K562 (cell line): ENCODE data around the gene OR8B8. TPM values are rescaled to one million over a fixed set of nuclear protein-coding genes. Genes with fewer than 3 reads are reported as not detected.

Experiments
- ARID1B ChIP-seq: fragments of 450-650 bp; IDR thresholded peaks from 2 replicates; pipeline ENCODE4 v1.6.1; 2016; ENCODE audit warnings: antibody characterized with exemption, mild to moderate bottlenecking, inconsistent platforms
- ASH1L ChIP-seq: fragments of 450-650 bp; IDR thresholded peaks from 2 replicates; pipeline ENCODE4 v1.6.1; 2018; ENCODE audit warnings: borderline replicate concordance, mild to moderate bottlenecking, low read depth; ENCODE audit not compliant: partially characterized antibody
- BACH1 ChIP-seq: fragments of 200-800 bp; sonication (Bioruptor generic); IDR thresholded peaks from 2 replicates; pipeline ENCODE4 v1.6.1; 2016; ENCODE audit warnings: missing genetic modification characterization, missing compliant biosample characterization
- CREM ChIP-seq: IDR thresholded peaks from 2 replicates; pipeline ENCODE4 v1.6.1; 2014; ENCODE audit warnings: antibody characterized with exemption, low read depth
- CTBP1 ChIP-seq: fragments of 450-650 bp; IDR thresholded peaks from 2 replicates; pipeline ENCODE4 v1.6.1; 2016; ENCODE audit warnings: borderline replicate concordance
- EHMT2 ChIP-seq: fragments of 450-650 bp; IDR thresholded peaks from 2 replicates; pipeline ENCODE4 v1.6.1; 2018; ENCODE audit warnings: antibody characterized with exemption
- MTA1 ChIP-seq: fragments of 450-650 bp; IDR thresholded peaks from 2 replicates; pipeline ENCODE4 v1.6.1; 2017; ENCODE audit warnings: borderline replicate concordance
- NFE2 ChIP-seq: IDR thresholded peaks from 2 replicates; pipeline ENCODE4 v1.6.1; 2014; ENCODE audit warnings: antibody characterized with exemption, low read depth
- NFE2L1 ChIP-seq: fragments of 450-650 bp; IDR thresholded peaks from 2 replicates; pipeline ENCODE4 v1.6.1; 2016; ENCODE audit warnings: missing genetic modification characterization, low read depth, mild to moderate bottlenecking, missing compliant biosample characterization, moderate library complexity, borderline replicate concordance
- NRF1 ChIP-seq, 2 experiments: fragments of 450-650 bp; IDR thresholded peaks in 1 of 2; conservative IDR thresholded peaks in 1 of 2; 2 replicates each; pipeline ENCODE4 v1.6.1; 2014; ENCODE audit warnings: mild to moderate bottlenecking in 2 of 2
- POLR2AphosphoS2 ChIP-seq: IDR thresholded peaks from 2 replicates; pipeline ENCODE4 v1.6.1; 2012; ENCODE audit warnings: low read length, improper control_type of control experiment
- SIN3A ChIP-seq, 2 experiments: fragments of 150-350 bp in 1 of 2; IDR thresholded peaks; 2 replicates each; pipeline ENCODE4 v1.6.1; 2011 to 2016; ENCODE audit warnings: borderline replicate concordance in 2 of 2, low read depth in 2 of 2, low read length in 2 of 2, mild to moderate bottlenecking in 2 of 2, moderate library complexity in 2 of 2; ENCODE audit not compliant: control insufficient read depth in 1 of 2
- SOX6 ChIP-seq: fragments of 450-650 bp; IDR thresholded peaks from 2 replicates; pipeline ENCODE4 v1.6.1; 2014; ENCODE audit warnings: mild to moderate bottlenecking
- TRIM28 ChIP-seq: fragments of 450-650 bp; IDR thresholded peaks from 2 replicates; pipeline ENCODE4 v1.6.1; 2017
- ZNF395 ChIP-seq: fragments of 200-800 bp; sonication (Bioruptor generic); IDR thresholded peaks from 2 replicates; pipeline ENCODE4 v1.6.1; 2017; ENCODE audit warnings: missing genetic modification characterization, missing compliant biosample characterization
- polyA plus RNA-seq, 8 experiments: library from polyadenylated mRNA; depleted of rRNA in 4 of 8; stranded (reverse) in 5 of 8; unstranded in 3 of 8; fragments of >200 nt; fragmentation: Nextera tagmentation in 2 of 8; fragmentation: Illumina TruSeq in 1 of 8; extraction: Ambion mirVana in 2 of 8; extraction: Trizol in 1 of 8; gene quantifications; 2 replicates each; pipeline versions ENCODE4 v1.2.1 to v1.2.3, GENCODE V29; 2011 to 2014; ENCODE audit warnings: inconsistent platforms in 1 of 8, missing spikeins in 1 of 8
- total RNA-seq, 7 experiments: library from RNA; depleted of rRNA in 6 of 7; stranded (reverse); fragments of >200 nt in 6 of 7; fragmentation: Illumina TruSeq in 2 of 7; extraction: Trizol in 2 of 7; gene quantifications; 2 replicates each; pipeline versions ENCODE4 v1.2.1 to v1.2.3, GENCODE V29; 2011 to 2021; ENCODE audit warnings: low replicate concordance in 1 of 7

OR8B8 gene
- total and polyA plus RNA-seq, 9 of the 15 experiments (the other 6 are each of a cell fraction or from before 2014, with no cell fraction given): 0.18 TPM; not detected in 8

- TF ChIP-seq BACH1 (peak; percentile 84), NFE2L1 (peak; percentile 77), ARID1B (peak; percentile 44; the same call in 1 of the 2 replicates), CTBP1 (peak; percentile 74; the same call in 1 of the 2 replicates), MTA1 (no peak), NRF1 (conservative IDR thresholded peaks at IDR 0.05 in 1 of 2, IDR thresholded peaks at IDR 0.05 in 1 of 2) (peak in 1 of 2 experiments; percentile 22; a peak in 1 of 4 replicates), CREM (0 out of 2 replicates have a peak, but pooled peaks have one; percentile 19), TRIM28 (peak; percentile 40; the same call in 1 of the 2 replicates), EHMT2 (0 out of 2 replicates have a peak, but pooled peaks have one; percentile 19), POLR2AphosphoS2 (no peak), NFE2 (peak; percentile 93), SIN3A (IDR thresholded peaks at IDR 0.05; ENCODE audit: borderline replicate concordance in 2 of 2, control insufficient read depth in 1 of 2, low read depth in 2 of 2, low read length in 2 of 2) (no peak), ASH1L (no peak), ZNF395 (no peak), SOX6 (peak; percentile 92)
Observed at GRCh38 chr11:124440608-124441007, 4.9 kb downstream of the OR8B8 start (continued).
